Endodermal cell (in vitro differentiated cells): ENCODE measurements around the gene PKLR. TPM values are rescaled to one million over a fixed set of nuclear protein-coding genes. Genes with fewer than 3 reads are reported as not detected.

Experiments used
- DNase-seq: peaks from one replicate; pipeline ENCODE4 v3.0.0-alpha.2; 2017
- H3K27ac ChIP-seq: 2 replicates; pipeline ENCODE4 v1.5.1; 2013; ENCODE audit warnings: mild to moderate bottlenecking, low read depth, low read length, moderate library complexity
- H3K27me3 ChIP-seq: 2 replicates; pipeline ENCODE4 v1.6.1; 2013; ENCODE audit warnings: mild to moderate bottlenecking, low read length, moderate library complexity; ENCODE audit not compliant: insufficient read depth, control insufficient read depth, poor library complexity, severe bottlenecking
- H3K36me3 ChIP-seq: 2 replicates; pipeline ENCODE4 v1.7.0; 2013; ENCODE audit warnings: mild to moderate bottlenecking, low read length, moderate library complexity; ENCODE audit not compliant: control insufficient read depth, insufficient read depth
- H3K4me1 ChIP-seq: one replicate; pipeline ENCODE4 v1.7.0; 2013; ENCODE audit warnings: low read length; ENCODE audit not compliant: control insufficient read depth, insufficient read depth
- H3K4me3 ChIP-seq: 2 replicates; pipeline ENCODE4 v1.5.1; 2013; ENCODE audit warnings: mild to moderate bottlenecking, low read length, moderate library complexity
- H3K9ac ChIP-seq: 2 replicates; pipeline ENCODE4 v1.6.1; 2013; ENCODE audit warnings: mild to moderate bottlenecking, low read length, moderate library complexity; ENCODE audit not compliant: poor library complexity, severe bottlenecking; ENCODE audit errors: extremely low read depth
- H3K9me3 ChIP-seq: 2 replicates; pipeline ENCODE4 v1.6.1; 2013; ENCODE audit warnings: mild to moderate bottlenecking, low read length, moderate library complexity; ENCODE audit not compliant: control insufficient read depth
- H3K27ac Mint-ChIP-seq: 2 replicates; pipeline ENCODE4 v1.8.0; 2020; ENCODE audit warnings: mixed read lengths
- H3K27me3 Mint-ChIP-seq: 2 replicates; pipeline ENCODE4 v1.8.0; 2021; ENCODE audit warnings: mild to moderate bottlenecking, mixed read lengths; ENCODE audit not compliant: insufficient read depth
- H3K36me3 Mint-ChIP-seq: 2 replicates; pipeline ENCODE4 v1.8.0; 2020; ENCODE audit warnings: low read depth, mixed read lengths
- H3K4me1 Mint-ChIP-seq: 2 replicates; pipeline ENCODE4 v1.8.0; 2020; ENCODE audit warnings: mixed read lengths
- H3K4me3 Mint-ChIP-seq: 2 replicates; pipeline ENCODE4 v1.8.0; 2020; ENCODE audit warnings: mild to moderate bottlenecking, moderate library complexity, mixed read lengths
- H3K9me3 Mint-ChIP-seq: 2 replicates; pipeline ENCODE4 v1.8.0; 2020; ENCODE audit warnings: mild to moderate bottlenecking, mixed read lengths
- WGBS, 2 experiments: methylation state at CpG; one replicate each; pipeline versions ENCODE4 v1.1.5 to v1.1.7; 2013; ENCODE audit warnings: missing lambda C conversion rate in 2 of 2, mixed read lengths in 1 of 2; ENCODE audit not compliant: insufficient coverage in 1 of 2, insufficient read length in 1 of 2; 5-methylcytosine and 5-hydroxymethylcytosine counted together
- total RNA-seq, 2 donors: library from RNA; stranded (reverse); fragmentation: NEBNext Ultra II Directional in 1 of 2; extraction: Animal tissue kit (Norgen Biotek cat#: 25700) in 1 of 2; gene quantifications; 2 replicates in 1 of 2; 3 replicates in 1 of 2; pipeline ENCODE4 v1.2.1, GENCODE V29; 2021
- TF ChIP-seq, protein P1 (sequence below): fragments of 200-600 bp; sonication (generic); conservative IDR thresholded peaks from 2 replicates; pipeline ENCODE4 v1.5.0; 2021; ENCODE audit warnings: antibody characterized with exemption, mild to moderate bottlenecking

PKLR gene
- total RNA-seq, 2 donors from 2014 or later, result 0.40 TPM; not detected in 1

- Mint-ChIP-seq H3K9me3 (no peaks in the 10 kb centered on the region), H3K36me3 (peaks cover 43% of the 10 kb centered on the region), H3K4me1 (peaks cover 18% of the 10 kb centered on the region), H3K4me3 (no peak overlapping the region), H3K27ac (no peak overlapping the region), H3K27me3 (peaks cover 9% of the 10 kb centered on the region)
- TF ChIP-seq, protein P1, sequence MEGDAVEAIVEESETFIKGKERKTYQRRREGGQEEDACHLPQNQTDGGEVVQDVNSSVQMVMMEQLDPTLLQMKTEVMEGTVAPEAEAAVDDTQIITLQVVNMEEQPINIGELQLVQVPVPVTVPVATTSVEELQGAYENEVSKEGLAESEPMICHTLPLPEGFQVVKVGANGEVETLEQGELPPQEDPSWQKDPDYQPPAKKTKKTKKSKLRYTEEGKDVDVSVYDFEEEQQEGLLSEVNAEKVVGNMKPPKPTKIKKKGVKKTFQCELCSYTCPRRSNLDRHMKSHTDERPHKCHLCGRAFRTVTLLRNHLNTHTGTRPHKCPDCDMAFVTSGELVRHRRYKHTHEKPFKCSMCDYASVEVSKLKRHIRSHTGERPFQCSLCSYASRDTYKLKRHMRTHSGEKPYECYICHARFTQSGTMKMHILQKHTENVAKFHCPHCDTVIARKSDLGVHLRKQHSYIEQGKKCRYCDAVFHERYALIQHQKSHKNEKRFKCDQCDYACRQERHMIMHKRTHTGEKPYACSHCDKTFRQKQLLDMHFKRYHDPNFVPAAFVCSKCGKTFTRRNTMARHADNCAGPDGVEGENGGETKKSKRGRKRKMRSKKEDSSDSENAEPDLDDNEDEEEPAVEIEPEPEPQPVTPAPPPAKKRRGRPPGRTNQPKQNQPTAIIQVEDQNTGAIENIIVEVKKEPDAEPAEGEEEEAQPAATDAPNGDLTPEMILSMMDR, result no peak
- no peak for DNase-seq
- Histone ChIP-seq H3K4me1 (peaks cover 17% of the 10 kb centered on the region), H3K9me3 (no peaks in the 10 kb centered on the region), H3K27ac (no peak overlapping the region), H3K9ac (no peak overlapping the region), H3K4me3 (no peak overlapping the region), H3K36me3 (peaks cover 49% of the 10 kb centered on the region), H3K27me3 (no peaks in the 10 kb centered on the region)
- 89 to 97% methylated on average over 6 to 7 of the region's 7 CpGs for WGBS, 2 experiments
Measured at GRCh38 chr1:155326631-155327037, 25.4 kb upstream of the PKLR start.

DNA sequence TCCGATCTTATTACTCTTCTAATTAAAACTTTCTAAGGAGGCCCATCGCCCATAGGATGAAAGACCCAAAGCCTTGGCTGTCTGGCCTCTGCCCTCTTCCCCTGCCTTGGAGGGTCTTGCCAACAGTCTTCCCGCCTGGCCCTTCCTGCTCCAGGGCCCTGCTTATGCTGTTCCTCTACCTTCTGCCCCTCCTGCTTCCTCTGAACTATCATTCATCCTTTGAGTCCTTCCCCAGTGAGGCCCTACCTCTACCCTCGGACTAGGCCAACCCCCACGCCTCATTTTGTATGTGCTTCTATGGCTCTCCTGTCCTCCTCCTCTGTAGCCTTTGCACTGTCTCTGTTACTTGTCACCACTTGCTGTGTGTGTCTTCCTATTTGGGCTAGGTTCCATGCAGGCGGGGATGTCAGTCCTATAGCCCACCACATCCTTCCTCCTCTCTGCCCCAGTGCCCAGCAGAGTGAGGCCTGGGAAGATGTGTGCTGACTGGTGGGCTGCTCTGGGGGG, 24.8 kb upstream of the PKLR start:
- Mint-ChIP-seq H3K27me3 (peaks cover 14% of the 10 kb centered on the region), H3K27ac (no peak overlapping the region), H3K36me3 (peaks cover 37% of the 10 kb centered on the region), H3K4me3 (peak overlapping the region; percentile 90), H3K4me1 (peaks cover 23% of the 10 kb centered on the region), H3K9me3 (no peaks in the 10 kb centered on the region)
- H3K4me1 ChIP-seq, result peaks cover 17% of the 10 kb centered on the region
- no peak overlapping the region for H3K27ac ChIP-seq
- no peak overlapping the region for H3K9ac ChIP-seq
- H3K9me3 ChIP-seq, result no peaks in the 10 kb centered on the region
- peak overlapping the region; percentile 97 for H3K4me3 ChIP-seq
- peaks cover 46% of the 10 kb centered on the region for H3K36me3 ChIP-seq
- TF ChIP-seq, protein P1, result no peak
- DNase-seq, result no peak
- 83 to 89% methylated on average over 5 to 6 of the region's 6 CpGs for WGBS, 2 experiments
- no peaks in the 10 kb centered on the region for H3K27me3 ChIP-seq

GRCh38 chr1:155325603-155325893, 24.3 kb upstream of the PKLR start:
- no peaks in the 10 kb centered on the region for H3K9me3 ChIP-seq
- TF ChIP-seq, protein P1, result no peak
- no peaks in the 10 kb centered on the region for H3K27me3 ChIP-seq
- peaks cover 40% of the 10 kb centered on the region for H3K36me3 ChIP-seq
- Mint-ChIP-seq H3K4me1 (peaks cover 25% of the 10 kb centered on the region), H3K9me3 (no peaks in the 10 kb centered on the region), H3K27ac (no peak overlapping the region), H3K4me3 (peak overlapping the region; percentile 90), H3K36me3 (peaks cover 32% of the 10 kb centered on the region), H3K27me3 (peaks cover 14% of the 10 kb centered on the region)
- H3K4me3 ChIP-seq, result peak overlapping the region; percentile 97
- H3K4me1 ChIP-seq, result peaks cover 17% of the 10 kb centered on the region
- H3K9ac ChIP-seq, result peak overlapping the region; percentile 20
- no peak for DNase-seq
- H3K27ac ChIP-seq, result no peak overlapping the region
- WGBS, 2 experiments, result 69 to 90% methylated on average over 2 to 6 of the region's 6 CpGs
